CD4-positive, alpha-beta T cell treated with Interleukin-6 at 100 ng/mL for 8 hours (primary cell): ENCODE measurements around the gene ENPP6.
"Not testable (repeated sequence)": the region's sequence is repeated elsewhere in the genome, so short reads cannot be mapped to it uniquely, and the experiment has no call there.

Experiments
- DNase-seq: peaks from one replicate; pipeline ENCODE4 v3.0.0-alpha.2; 2020; ENCODE audit warnings: mixed read lengths, low spot score

The ENPP6 gene

GRCh38 chr4:184059099-184059498 is 158.6 kb downstream of the ENPP6 start:
- DNase-seq, result no peak

GRCh38 chr4:184058026-184058425 is 159.6 kb downstream of the ENPP6 start:
- DNase-seq, result no peak

- no peak for DNase-seq
Observed at GRCh38 chr4:184056877-184057276, 160.8 kb downstream of the ENPP6 start.

- no peak for DNase-seq
Observed at GRCh38 chr4:184053434-184053833, 164.2 kb downstream of the ENPP6 start.

GRCh38 chr4:184052616-184053015 is 165.1 kb downstream of the ENPP6 start:
- DNase-seq, result no peak

GRCh38 chr4:184051262-184051661 is 166.4 kb downstream of the ENPP6 start:
- not testable (repeated sequence) for DNase-seq

GRCh38 chr4:184046148-184046547 is 171.5 kb downstream of the ENPP6 start:
- no peak for DNase-seq

GRCh38 chr4:184041156-184041555 is 176.5 kb downstream of the ENPP6 start:
- DNase-seq, result no peak

- no peak for DNase-seq
Observed at GRCh38 chr4:184039963-184040383, 177.7 kb downstream of the ENPP6 start.
